RWPE1 (cell line): ENCODE results near the gene PFDN5.
A peak's percentile ranks its signal among the peaks of the same experiment; 100 is the strongest.

Experiments
- CTCF ChIA-PET: fragments of 350-600 bp; sonication (Branson Sonifier 250); formaldehyde crosslinking; extraction: SDS; loops from one replicate; lab custom pipeline; 2021; lab: Yijun Ruan, JAX
- POLR2A ChIA-PET: fragments of 400-600 bp; formaldehyde crosslinking; extraction: SDS; loops from one replicate; lab custom pipeline; 2020; ENCODE audit warnings: antibody characterized with exemption; ENCODE audit not compliant: low non-redundant PET; lab: Yijun Ruan, JAX
- DNase-seq: peaks from one replicate; pipeline ENCODE4 v3.0.0; 2012; ENCODE audit warnings: low spot score
- H3K27ac ChIP-seq: fragments of 450-650 bp; 2 replicates; pipeline ENCODE4 v1.5.1; 2017
- CTCF ChIP-seq: fragments of 450-650 bp; conservative IDR thresholded peaks from 2 replicates; pipeline ENCODE4 v1.5.1; 2017; ENCODE audit warnings: low read depth, mild to moderate bottlenecking

PFDN5 gene

GRCh38 chr12:53267999-53268629 lies 27.2 kb upstream of the PFDN5 start, which contains the start of gene ESPL1:
Gene ESPL1 (plus strand): TSS chr12:53268299. CDS start chr12:53268767, 468 bp downstream.
- H3K27ac ChIP-seq: peak within 1 kb of the TSS; percentile 77
- ChIA-PET POLR2A (no interaction called here), CTCF (interaction anchor here (0.6 to 2.8 kb wide), 10 partner anchors 9 to 202 kb away, joined by 3 to 25 read pairs (median 4); a partner anchor contains a TSS)
- peak; percentile 87 for DNase-seq
- TF ChIP-seq CTCF: peak; percentile 60

- DNase-seq: peak; percentile 14
- peak overlapping the region; percentile 77 for H3K27ac ChIP-seq
- ChIA-PET POLR2A (no interaction called here), CTCF (interaction anchor here (0.5 to 2.8 kb wide), 9 partner anchors 10 to 153 kb away, joined by 3 to 25 read pairs (median 4); a partner anchor contains a TSS)
- TF ChIP-seq CTCF: no peak
Observed at GRCh38 chr12:53268630-53269562, 26.4 kb upstream of the PFDN5 start.

- CTCF ChIA-PET: interaction anchor here (0.5 kb wide), 1 partner anchor 13 kb away, joined by 3 read pairs; no protein-coding TSS in a partner anchor
- DNase-seq: no peak
- 0 out of 2 replicates have a peak overlapping the region, but pooled peaks have one; percentile 12 for H3K27ac ChIP-seq
- POLR2A ChIA-PET: no interaction called here
- no peak for TF ChIP-seq CTCF
Observed at GRCh38 chr12:53274445-53274844, 20.9 kb upstream of the PFDN5 start.

GRCh38 chr12:53276511-53276910 lies 18.8 kb upstream of the PFDN5 start:
- CTCF ChIA-PET: interaction anchor here (0.6 to 1.6 kb wide), 3 partner anchors 25 to 223 kb away, joined by 4 to 5 read pairs (median 4); a partner anchor contains a TSS
- TF ChIP-seq CTCF: no peak
- DNase-seq: no peak
- H3K27ac ChIP-seq: no peak overlapping the region; the same call in 1 of the 2 replicates
- POLR2A ChIA-PET: no interaction called here

- CTCF ChIA-PET: interaction anchor here (0.6 to 1.6 kb wide), 2 partner anchors 27 to 47 kb away, joined by 4 read pairs; a partner anchor contains a TSS
- no peak for DNase-seq
- POLR2A ChIA-PET: interaction anchor here (0.5 kb wide), 2 partner anchors 27 to 223 kb away, joined by 3 to 4 read pairs; partner anchors contain the start of gene TARBP2
- no peak for TF ChIP-seq CTCF
- H3K27ac ChIP-seq: no peak overlapping the region
Observed at GRCh38 chr12:53277981-53278380, 17.4 kb upstream of the PFDN5 start.
